ENCODE measurements around the gene TERT. TPM values are rescaled to one million over a fixed set of nuclear protein-coding genes. Genes with fewer than 3 reads are reported as not detected.

TERT gene
- total and polyA plus RNA-seq, 12 donors = not detected

DNA sequence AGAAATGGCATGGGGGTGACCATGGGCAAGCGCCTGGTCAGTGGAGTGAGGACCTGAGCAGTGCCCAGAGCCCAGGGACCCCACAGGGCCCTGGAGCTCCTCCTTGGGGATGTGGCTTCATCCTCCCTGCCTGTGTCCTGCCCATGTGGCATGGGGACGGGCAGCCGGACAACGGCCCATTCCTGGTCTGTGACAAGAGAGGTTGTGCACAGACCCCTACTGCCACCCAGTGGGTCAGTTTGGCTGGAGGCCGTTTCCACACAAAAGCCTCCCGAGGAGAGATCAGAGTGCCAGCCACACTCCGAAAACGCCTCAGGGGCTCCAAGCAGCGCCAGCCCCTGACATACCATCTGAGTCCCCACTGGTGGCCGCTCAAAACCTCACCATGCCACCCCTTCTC lies 49.9 kb downstream of the TERT start:
- no peak for DNase-seq

DNA sequence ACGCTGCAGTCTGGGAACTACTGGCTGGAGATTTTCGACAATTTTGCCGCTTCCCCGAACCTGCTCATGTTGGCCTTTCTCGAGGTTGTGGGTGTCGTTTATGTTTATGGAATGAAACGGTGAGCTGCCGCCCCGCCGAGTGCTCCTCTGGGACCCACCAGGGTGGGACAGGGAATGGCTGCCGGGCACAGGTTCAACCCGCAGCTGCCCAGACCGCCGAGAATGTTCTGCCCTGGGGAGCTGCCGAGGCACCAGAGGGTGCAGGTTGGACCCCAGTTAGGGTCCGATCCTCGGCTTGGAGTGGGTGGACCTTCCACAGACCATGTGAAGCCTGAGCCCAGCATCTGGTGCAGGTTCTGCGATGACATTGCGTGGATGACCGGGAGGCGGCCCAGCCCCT lies 50.6 kb downstream of the TERT start:
- ATAC-seq (no peak), DNase-seq (no peak)
- TF ChIP-seq, protein P1, sequence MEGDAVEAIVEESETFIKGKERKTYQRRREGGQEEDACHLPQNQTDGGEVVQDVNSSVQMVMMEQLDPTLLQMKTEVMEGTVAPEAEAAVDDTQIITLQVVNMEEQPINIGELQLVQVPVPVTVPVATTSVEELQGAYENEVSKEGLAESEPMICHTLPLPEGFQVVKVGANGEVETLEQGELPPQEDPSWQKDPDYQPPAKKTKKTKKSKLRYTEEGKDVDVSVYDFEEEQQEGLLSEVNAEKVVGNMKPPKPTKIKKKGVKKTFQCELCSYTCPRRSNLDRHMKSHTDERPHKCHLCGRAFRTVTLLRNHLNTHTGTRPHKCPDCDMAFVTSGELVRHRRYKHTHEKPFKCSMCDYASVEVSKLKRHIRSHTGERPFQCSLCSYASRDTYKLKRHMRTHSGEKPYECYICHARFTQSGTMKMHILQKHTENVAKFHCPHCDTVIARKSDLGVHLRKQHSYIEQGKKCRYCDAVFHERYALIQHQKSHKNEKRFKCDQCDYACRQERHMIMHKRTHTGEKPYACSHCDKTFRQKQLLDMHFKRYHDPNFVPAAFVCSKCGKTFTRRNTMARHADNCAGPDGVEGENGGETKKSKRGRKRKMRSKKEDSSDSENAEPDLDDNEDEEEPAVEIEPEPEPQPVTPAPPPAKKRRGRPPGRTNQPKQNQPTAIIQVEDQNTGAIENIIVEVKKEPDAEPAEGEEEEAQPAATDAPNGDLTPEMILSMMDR (IDR thresholded peaks at IDR 0.05) = no peak
- Histone ChIP-seq H3K36me3 (no peaks in the 10 kb centered on the region), H3K27me3 (peaks cover 0 to 66% (median 61%) of the 10 kb centered on the region in 7 donors), H3K4me1 (no peaks in the 10 kb centered on the region), H3K27ac (no peak overlapping the region), H3K4me3 (no peak overlapping the region), H3K9me3 (no peaks in the 10 kb centered on the region)
- intact Hi-C loops (cut with DNase I) = no loop called here
- 71 to 75% methylated on average over 21 of the region's 21 CpGs for WGBS, 2 donors

More for the DNA sequence above, 49.9 kb downstream of the TERT start:
- WGBS, 2 donors = 58 to 60% methylated on average over 10 of the region's 10 CpGs
- H3K27ac ChIP-seq = no peak overlapping the region
- H3K36me3 ChIP-seq = no peaks in the 10 kb centered on the region
- H3K4me3 ChIP-seq = no peak overlapping the region
- TF ChIP-seq, protein P1 (IDR thresholded peaks at IDR 0.05) = no peak
- H3K27me3 ChIP-seq = peaks cover 0 to 72% (median 68%) of the 10 kb centered on the region in 7 donors
- H3K4me1 ChIP-seq = no peaks in the 10 kb centered on the region
- intact Hi-C loops (cut with DNase I) = loop anchor here in 1 of 10 donors (5.0 kb wide), 1 partner anchor 152 kb away; no protein-coding TSS in a partner anchor
- H3K9me3 ChIP-seq = no peaks in the 10 kb centered on the region
- no peak for ATAC-seq

DNA sequence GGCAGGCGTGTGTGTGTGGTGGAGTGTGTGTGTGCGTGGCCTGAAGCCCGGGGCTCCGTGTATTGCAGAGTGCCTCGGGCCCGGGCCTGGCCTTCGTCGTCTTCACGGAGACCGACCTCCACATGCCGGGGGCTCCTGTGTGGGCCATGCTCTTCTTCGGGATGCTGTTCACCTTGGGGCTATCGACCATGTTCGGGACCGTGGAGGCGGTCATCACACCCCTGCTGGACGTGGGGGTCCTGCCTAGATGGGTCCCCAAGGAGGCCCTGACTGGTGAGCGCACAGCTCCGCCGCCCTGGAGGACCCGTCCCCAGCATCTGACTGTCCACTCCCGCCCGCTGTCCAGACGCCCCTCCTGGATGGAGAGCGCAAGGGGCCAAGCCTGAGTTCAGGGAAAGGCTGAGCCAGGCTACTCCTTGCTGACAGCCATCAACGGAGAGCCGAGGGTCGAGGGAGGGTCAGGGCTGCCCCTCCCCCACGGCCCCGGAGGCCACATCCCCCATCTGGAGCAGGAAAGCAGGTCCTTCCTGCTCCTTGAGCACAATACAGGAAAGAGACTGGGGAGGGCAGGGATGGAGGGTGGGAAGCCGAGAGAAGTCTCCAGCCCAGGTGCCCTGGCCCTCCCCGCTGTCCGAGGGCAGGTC lies 51.3 kb downstream of the TERT start:
- whole genome bisulfite sequencing, 2 donors = 44 to 48% methylated on average over 33 of the region's 33 CpGs
- intact Hi-C loops (cut with DNase I) = no loop called here
- no peak for DNase-seq
- ATAC-seq = no peak
- no peak overlapping the region for H3K4me3 ChIP-seq
- H3K36me3 ChIP-seq = no peaks in the 10 kb centered on the region
- TF ChIP-seq, protein P1 (IDR thresholded peaks at IDR 0.05) = no peak
- H3K27ac ChIP-seq = no peak overlapping the region
- peaks cover 0 to 62% (median 57%) of the 10 kb centered on the region in 7 donors for H3K27me3 ChIP-seq
- no peaks in the 10 kb centered on the region for H3K9me3 ChIP-seq
- no peaks in the 10 kb centered on the region for H3K4me1 ChIP-seq

DNA sequence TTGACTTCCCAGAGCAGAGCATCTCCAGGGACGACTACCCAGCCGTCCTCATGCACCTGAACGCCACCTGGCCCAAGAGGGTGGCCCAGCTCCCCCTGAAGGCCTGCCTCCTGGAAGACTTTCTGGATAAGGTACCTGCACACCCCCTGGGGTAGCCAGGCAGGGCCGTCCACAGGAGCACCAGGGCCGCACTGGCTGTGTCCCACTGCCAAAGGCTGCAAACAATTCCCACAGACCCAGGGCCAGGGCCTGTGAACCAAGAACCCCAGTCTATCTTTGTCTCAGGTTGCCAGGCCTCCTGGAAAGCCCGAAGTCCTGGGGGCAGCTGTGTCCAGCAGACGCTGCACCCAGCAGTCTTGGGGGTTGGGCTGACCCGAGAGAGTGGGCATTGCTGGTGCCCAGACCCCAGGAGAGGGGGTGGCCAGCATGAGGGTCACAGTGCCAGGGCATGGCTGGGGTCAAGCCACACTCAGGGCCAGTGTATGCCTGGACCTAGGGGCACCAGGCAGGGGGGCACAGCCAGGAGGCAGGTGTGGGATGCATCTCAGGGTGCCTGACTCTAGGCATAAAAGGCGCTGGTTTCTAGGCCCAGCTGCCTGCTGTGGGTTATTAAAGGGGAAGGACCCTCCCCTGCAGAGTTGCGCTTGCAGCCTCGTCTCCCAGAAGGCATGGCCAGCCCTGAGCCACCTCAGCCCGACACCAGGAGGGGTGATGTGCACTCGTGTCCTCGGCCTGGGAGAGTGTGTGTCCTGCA lies 52.0 kb downstream of the TERT start:
- Histone ChIP-seq H3K27me3 (peaks cover 0 to 55% (median 50%) of the 10 kb centered on the region in 7 donors), H3K9me3 (no peaks in the 10 kb centered on the region)

More for the DNA sequence above, 52.0 kb downstream of the TERT start:
- TF ChIP-seq, protein P1 (IDR thresholded peaks at IDR 0.05) = no peak
- DNase-seq = no peak
- WGBS, 2 donors = 70 to 72% methylated on average over 14 of the region's 14 CpGs
- ATAC-seq = peak in 1 of 8 donors; percentile 6
- intact Hi-C loops (cut with DNase I) = no loop called here
- Histone ChIP-seq H3K4me1 (no peaks in the 10 kb centered on the region), H3K27ac (no peak overlapping the region), H3K4me3 (no peak overlapping the region), H3K36me3 (no peaks in the 10 kb centered on the region)

Measured in heart right ventricle (tissue), 16 donors.